Activated CD4-positive, alpha-beta T cell treated with anti-CD3 and anti-CD28 coated beads, Interleukin-2, Interleukin-4, amounts not matched to agents 100 ng/mL and 50 ng/mL, durations not matched to agents 16 hours and 8 hours (primary cell): Measurements from ENCODE around the gene SLC35C1.

Source experiments
- DNase-seq: peaks from one replicate; pipeline ENCODE4 v3.0.0-alpha.2; 2020; ENCODE audit warnings: low spot score

SLC35C1 gene

GRCh38 chr11:45846974-45847910, 42.3 kb downstream of the SLC35C1 start, which contains the start of gene CRY2:
CRY2 (plus strand) TSS chr11:45847475; CDS start chr11:45847491, 16 bp downstream.
- peak; percentile 100 for DNase-seq

GRCh38 chr11:45847911-45848316, 43.0 kb downstream of the SLC35C1 start:
- DNase-seq, result peak; percentile 32

- no peak for DNase-seq
Observed at GRCh38 chr11:45848654-45849081, 43.7 kb downstream of the SLC35C1 start.

- DNase-seq, result no peak
Observed at GRCh38 chr11:45850446-45850845, 45.5 kb downstream of the SLC35C1 start.

GRCh38 chr11:45851228-45851627, 46.3 kb downstream of the SLC35C1 start:
- no peak for DNase-seq

GRCh38 chr11:45852018-45852711, 47.2 kb downstream of the SLC35C1 start:
- DNase-seq, result no peak

GRCh38 chr11:45852712-45853101, 47.8 kb downstream of the SLC35C1 start:
- no peak for DNase-seq

GRCh38 chr11:45853332-45854219, 48.6 kb downstream of the SLC35C1 start:
- DNase-seq, result no peak

GRCh38 chr11:45855308-45855707, 50.4 kb downstream of the SLC35C1 start:
- DNase-seq, result no peak

- no peak for DNase-seq
Observed at GRCh38 chr11:45856044-45856468, 51.1 kb downstream of the SLC35C1 start.

GRCh38 chr11:45857961-45858474, 53.1 kb downstream of the SLC35C1 start:
- no peak for DNase-seq

- DNase-seq, result no peak
Observed at GRCh38 chr11:45858751-45859398, 53.9 kb downstream of the SLC35C1 start.

GRCh38 chr11:45859661-45860140, 54.8 kb downstream of the SLC35C1 start:
- no peak for DNase-seq

- DNase-seq, result no peak
Observed at GRCh38 chr11:45860348-45860747, 55.4 kb downstream of the SLC35C1 start.

GRCh38 chr11:45860764-45861510, 56.0 kb downstream of the SLC35C1 start:
- no peak for DNase-seq
